ENCODE measurements around the gene PPM1D.

- TF ChIP-seq, protein P1, sequence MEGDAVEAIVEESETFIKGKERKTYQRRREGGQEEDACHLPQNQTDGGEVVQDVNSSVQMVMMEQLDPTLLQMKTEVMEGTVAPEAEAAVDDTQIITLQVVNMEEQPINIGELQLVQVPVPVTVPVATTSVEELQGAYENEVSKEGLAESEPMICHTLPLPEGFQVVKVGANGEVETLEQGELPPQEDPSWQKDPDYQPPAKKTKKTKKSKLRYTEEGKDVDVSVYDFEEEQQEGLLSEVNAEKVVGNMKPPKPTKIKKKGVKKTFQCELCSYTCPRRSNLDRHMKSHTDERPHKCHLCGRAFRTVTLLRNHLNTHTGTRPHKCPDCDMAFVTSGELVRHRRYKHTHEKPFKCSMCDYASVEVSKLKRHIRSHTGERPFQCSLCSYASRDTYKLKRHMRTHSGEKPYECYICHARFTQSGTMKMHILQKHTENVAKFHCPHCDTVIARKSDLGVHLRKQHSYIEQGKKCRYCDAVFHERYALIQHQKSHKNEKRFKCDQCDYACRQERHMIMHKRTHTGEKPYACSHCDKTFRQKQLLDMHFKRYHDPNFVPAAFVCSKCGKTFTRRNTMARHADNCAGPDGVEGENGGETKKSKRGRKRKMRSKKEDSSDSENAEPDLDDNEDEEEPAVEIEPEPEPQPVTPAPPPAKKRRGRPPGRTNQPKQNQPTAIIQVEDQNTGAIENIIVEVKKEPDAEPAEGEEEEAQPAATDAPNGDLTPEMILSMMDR (IDR thresholded peaks at IDR 0.05) = no peak
- TF ChIP-seq POLR2A (IDR thresholded peaks at IDR 0.05) = no peak
Observed at GRCh38 chr17:60712675-60713074, 112.7 kb downstream of the PPM1D start.
